ENCODE data around the gene PTGS1. TPM values are rescaled to one million over a fixed set of nuclear protein-coding genes. Genes with fewer than 3 reads are reported as not detected.

The PTGS1 gene
- total RNA-seq, 4 donors from 2014 or later = 15.8 to 154 (median 46.4) TPM

DNA sequence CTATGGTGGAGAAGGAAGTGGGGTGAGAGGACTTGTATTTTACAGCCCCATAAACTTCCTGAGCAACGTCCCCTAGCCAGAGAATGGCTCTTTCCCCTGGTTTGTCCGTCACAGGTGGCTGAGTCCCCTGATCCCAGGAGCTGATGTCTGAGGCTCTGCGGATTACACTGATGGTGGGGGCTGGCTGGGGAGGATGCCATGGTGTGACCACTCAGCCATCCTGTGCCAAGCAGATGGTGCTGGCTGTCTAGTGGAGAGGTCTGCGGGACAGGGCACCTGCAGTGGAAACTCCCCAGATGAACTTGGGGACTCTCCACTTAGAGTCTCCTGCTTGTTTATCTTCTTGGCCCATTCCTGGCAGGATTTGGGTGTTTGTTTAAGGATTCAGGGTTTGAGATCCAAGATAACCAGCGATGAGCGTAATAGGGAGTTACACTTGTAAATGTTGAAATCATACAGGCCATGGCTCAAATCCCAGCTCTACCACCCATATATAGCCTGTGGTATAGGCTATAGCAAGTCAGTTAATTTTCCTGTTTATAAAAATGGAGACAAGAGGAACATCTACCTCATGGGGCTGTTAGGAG lies 4.7 kb upstream of the PTGS1 start:
- 29 to 38% methylated on average over 3 to 4 of the region's 6 CpGs for WGBS, 2 donors (ENCODE audit: low coverage in 1 of 2)
- Histone ChIP-seq H3K27me3 (no peaks in the 10 kb centered on the region), H3K4me1 (peaks cover 0 to 46% (median 12%) of the 10 kb centered on the region in 3 donors), H3K27ac (peak overlapping the region in 3 of 4 donors; percentile 74 to 86 (median 78)), H3K36me3 (no peaks in the 10 kb centered on the region), H3K9me3 (no peaks in the 10 kb centered on the region), H3K4me3 (no peak overlapping the region)
- no peak for TF ChIP-seq EP300 (IDR thresholded peaks at IDR 0.05)
- TF ChIP-seq POLR2AphosphoS5 (IDR thresholded peaks at IDR 0.05) = no peak
- no peak for TF ChIP-seq POLR2A (IDR thresholded peaks at IDR 0.05)
- TF ChIP-seq, protein P1, sequence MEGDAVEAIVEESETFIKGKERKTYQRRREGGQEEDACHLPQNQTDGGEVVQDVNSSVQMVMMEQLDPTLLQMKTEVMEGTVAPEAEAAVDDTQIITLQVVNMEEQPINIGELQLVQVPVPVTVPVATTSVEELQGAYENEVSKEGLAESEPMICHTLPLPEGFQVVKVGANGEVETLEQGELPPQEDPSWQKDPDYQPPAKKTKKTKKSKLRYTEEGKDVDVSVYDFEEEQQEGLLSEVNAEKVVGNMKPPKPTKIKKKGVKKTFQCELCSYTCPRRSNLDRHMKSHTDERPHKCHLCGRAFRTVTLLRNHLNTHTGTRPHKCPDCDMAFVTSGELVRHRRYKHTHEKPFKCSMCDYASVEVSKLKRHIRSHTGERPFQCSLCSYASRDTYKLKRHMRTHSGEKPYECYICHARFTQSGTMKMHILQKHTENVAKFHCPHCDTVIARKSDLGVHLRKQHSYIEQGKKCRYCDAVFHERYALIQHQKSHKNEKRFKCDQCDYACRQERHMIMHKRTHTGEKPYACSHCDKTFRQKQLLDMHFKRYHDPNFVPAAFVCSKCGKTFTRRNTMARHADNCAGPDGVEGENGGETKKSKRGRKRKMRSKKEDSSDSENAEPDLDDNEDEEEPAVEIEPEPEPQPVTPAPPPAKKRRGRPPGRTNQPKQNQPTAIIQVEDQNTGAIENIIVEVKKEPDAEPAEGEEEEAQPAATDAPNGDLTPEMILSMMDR (IDR thresholded peaks at IDR 0.05) = no peak
- ATAC-seq = no peak

DNA sequence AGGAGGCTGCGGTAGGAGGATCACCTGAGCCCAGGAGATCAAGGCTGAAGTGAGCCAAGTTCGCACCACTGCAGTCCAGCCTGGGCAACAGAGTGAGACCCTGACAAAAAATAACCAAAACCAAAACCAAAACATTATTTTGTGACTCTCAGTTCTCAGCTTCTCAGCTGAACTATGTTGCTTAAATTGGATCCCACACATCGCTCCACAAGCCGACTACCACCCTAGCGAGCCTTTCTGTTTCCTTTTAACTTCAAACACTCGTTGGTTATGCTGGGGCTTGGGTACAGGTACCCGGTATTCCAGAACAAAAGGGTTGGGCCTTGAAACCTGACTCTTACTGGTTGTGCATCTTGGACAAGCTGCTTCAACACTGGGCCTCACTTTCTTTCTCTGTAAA lies 3.8 kb upstream of the PTGS1 start:
- Histone ChIP-seq H3K4me1 (peaks cover 0 to 55% (median 19%) of the 10 kb centered on the region in 3 donors), H3K36me3 (no peaks in the 10 kb centered on the region), H3K9me3 (no peaks in the 10 kb centered on the region), H3K4me3 (no peak overlapping the region), H3K27me3 (no peaks in the 10 kb centered on the region), H3K27ac (peak overlapping the region in 3 of 4 donors; percentile 74 to 86 (median 78))
- TF ChIP-seq, protein P1 (IDR thresholded peaks at IDR 0.05) = no peak
- no peak for TF ChIP-seq EP300 (IDR thresholded peaks at IDR 0.05)
- TF ChIP-seq POLR2A (IDR thresholded peaks at IDR 0.05) = no peak
- TF ChIP-seq POLR2AphosphoS5 (IDR thresholded peaks at IDR 0.05) = no peak
- ATAC-seq = no peak
- 92% methylated on average over 5 to 6 of the region's 7 CpGs for WGBS, 2 donors (ENCODE audit: low coverage in 1 of 2)

DNA sequence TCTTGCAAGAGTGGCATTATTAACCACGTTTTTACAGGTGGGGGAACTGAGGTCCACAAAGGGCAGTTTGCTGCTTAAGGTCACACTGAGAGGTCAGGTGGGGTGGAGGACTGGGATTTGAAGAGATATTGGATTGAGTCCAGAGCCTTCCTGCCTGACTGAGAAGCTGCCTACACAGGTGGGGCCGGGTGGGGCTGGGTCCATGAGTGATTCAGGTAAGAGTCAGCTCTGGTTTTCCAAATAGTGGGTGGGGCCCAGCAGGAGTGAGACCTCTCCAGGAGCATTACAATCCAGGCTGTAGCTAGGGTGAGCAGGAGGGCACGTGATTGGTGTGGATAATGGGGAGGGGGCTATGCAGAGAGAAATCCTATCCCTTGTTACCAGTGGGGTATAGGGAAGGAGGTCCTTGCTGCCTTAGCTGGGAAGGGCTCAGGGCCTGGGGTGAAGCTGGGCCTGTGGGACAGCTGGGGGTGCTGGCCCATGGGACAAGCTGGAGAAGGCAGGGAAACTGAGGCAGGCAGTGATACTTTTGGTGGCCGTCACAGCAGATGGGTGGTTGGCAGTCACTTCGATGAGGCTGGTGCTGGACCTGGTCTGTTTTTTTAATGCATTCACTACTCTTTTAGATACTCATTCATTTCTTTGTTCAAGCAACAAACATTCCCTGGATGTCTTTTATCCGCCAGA lies 2.9 kb upstream of the PTGS1 start:
- H3K27ac ChIP-seq = peak overlapping the region in 2 of 4 donors; percentile 18 to 86
- TF ChIP-seq POLR2AphosphoS5 (IDR thresholded peaks at IDR 0.05) (no peak), EP300 (IDR thresholded peaks at IDR 0.05) (no peak), POLR2A (IDR thresholded peaks at IDR 0.05) (no peak)
- TF ChIP-seq, protein P1 (IDR thresholded peaks at IDR 0.05) = no peak
- 73 to 83% methylated on average over 3 to 4 of the region's 6 CpGs for WGBS, 2 donors (ENCODE audit: low coverage in 1 of 2)
- no peak overlapping the region for H3K4me3 ChIP-seq
- H3K27me3 ChIP-seq = no peaks in the 10 kb centered on the region
- H3K4me1 ChIP-seq = peaks cover 0 to 64% (median 24%) of the 10 kb centered on the region in 3 donors
- H3K36me3 ChIP-seq = no peaks in the 10 kb centered on the region
- no peaks in the 10 kb centered on the region for H3K9me3 ChIP-seq
- no peak for ATAC-seq

DNA sequence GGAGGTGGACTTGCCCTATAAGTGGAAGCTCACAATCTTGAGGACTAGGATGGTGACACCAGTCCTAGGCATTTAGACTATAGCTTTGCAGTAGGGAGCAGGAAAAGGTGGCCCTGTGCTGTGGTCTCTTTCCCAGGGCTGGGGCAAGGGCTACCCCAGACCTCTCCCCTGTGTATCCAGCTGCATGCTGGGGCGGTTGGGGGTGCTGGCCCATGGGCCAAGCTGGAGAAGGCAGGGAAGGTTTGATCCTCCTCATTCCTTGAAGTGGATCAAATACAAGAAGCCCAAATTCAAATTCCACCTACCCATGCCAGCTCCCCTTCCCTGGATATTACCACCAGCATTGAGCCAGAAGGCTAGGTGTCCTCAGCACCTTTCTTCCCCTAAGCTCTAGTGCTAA lies 2.2 kb upstream of the PTGS1 start:
- peak overlapping the region in 1 of 4 donors; percentile 86 for H3K27ac ChIP-seq
- no peaks in the 10 kb centered on the region for H3K27me3 ChIP-seq
- H3K4me3 ChIP-seq = no peak overlapping the region
- no peaks in the 10 kb centered on the region for H3K9me3 ChIP-seq
- no CpG with 5 or more reads among the region's 1 CpG for WGBS, 2 donors (ENCODE audit: low coverage in 1 of 2)
- TF ChIP-seq, protein P1 (IDR thresholded peaks at IDR 0.05) = no peak
- TF ChIP-seq EP300 (IDR thresholded peaks at IDR 0.05) = no peak
- TF ChIP-seq POLR2A (IDR thresholded peaks at IDR 0.05) = no peak
- no peak for TF ChIP-seq POLR2AphosphoS5 (IDR thresholded peaks at IDR 0.05)
- no peaks in the 10 kb centered on the region for H3K36me3 ChIP-seq
- H3K4me1 ChIP-seq = peaks cover 0 to 69% (median 28%) of the 10 kb centered on the region in 3 donors
- no peak for ATAC-seq

All from gastroesophageal sphincter (tissue), 4 donors.